Measurements from ENCODE around the gene HOXD13. TPM values are rescaled to one million over a fixed set of nuclear protein-coding genes. Genes with fewer than 3 reads are reported as not detected.

HOXD13 gene
- total RNA-seq, 1 experiment from 2014 or later: not detected

DNA sequence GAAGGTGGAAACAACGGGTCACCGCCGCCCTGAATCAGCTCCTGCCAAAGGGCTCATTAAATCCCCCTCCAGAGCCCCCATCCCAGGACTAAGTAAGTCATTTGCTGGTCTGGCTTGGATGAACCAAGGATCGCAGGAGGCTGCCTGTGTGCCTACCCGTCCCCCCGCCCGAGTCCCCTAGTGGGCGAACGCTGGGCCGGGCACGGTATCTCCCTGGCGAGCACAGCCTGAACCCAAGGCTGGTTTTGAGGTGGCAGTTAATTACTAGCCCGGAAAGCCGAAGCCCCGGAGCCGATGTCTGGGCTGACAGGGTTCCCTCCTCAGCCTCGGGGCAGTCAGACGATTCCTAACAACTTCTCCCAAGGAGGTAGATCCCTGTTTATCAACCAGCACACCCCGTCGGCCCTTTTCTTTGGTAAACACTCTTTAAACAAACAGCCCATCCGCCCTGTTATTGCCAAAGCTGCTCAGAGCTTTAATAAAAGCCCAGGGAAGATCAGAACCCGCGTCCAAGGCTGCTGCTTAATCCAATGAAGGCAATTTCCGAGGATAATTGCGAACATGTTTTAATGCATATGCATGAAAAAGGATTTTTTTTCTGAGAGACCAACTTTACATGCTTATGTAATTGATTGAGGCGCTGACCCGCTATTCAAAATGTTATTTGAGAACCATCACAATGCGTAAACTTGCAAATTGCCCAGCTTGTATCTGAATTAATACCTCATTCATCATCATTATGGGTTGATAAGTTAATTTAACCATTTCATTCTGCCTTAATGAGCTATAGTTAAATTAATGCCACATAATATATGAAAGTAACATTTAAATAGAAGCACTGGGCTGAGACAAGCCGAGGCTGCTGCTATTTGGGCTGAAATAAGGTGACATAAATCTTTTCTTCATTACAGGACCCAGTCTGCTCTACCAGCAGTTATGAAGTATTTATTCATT is 19.3 kb upstream of the HOXD13 start:
- no peak overlapping the region for H3K27ac Mint-ChIP-seq (ENCODE audit: unreplicated experiment)
- peaks cover 8% of the 10 kb centered on the region for H3K4me1 Mint-ChIP-seq (ENCODE audit: low read depth, unreplicated experiment)
- H3K9me3 Mint-ChIP-seq (ENCODE audit: low read depth, unreplicated experiment): peaks cover 3% of the 10 kb centered on the region
- TF ChIP-seq CTCF (IDR thresholded peaks at IDR 0.05; ENCODE audit: unreplicated experiment): no peak
- intact Hi-C loops (cut with micrococcal nuclease; ENCODE audit: unreplicated experiment): loop anchor here (10.0 kb wide), 1 partner anchor 108 kb away; no protein-coding TSS in a partner anchor
- no peak overlapping the region for H3K4me3 Mint-ChIP-seq (ENCODE audit: low read depth, unreplicated experiment)
- no peak for DNase-seq
- BruUV-seq (replicated peaks): no TSS peak
- no peaks in the 10 kb centered on the region for H3K36me3 Mint-ChIP-seq (ENCODE audit: insufficient read depth, unreplicated experiment)
- CTCF ChIA-PET: no interaction called here
- peaks cover 24% of the 10 kb centered on the region for H3K27me3 Mint-ChIP-seq (ENCODE audit: unreplicated experiment)

- Mint-ChIP-seq H3K9me3 (ENCODE audit: low read depth, unreplicated experiment) (no peaks in the 10 kb centered on the region), H3K4me1 (ENCODE audit: low read depth, unreplicated experiment) (peaks cover 8% of the 10 kb centered on the region), H3K4me3 (ENCODE audit: low read depth, unreplicated experiment) (no peak overlapping the region), H3K27ac (ENCODE audit: unreplicated experiment) (no peak overlapping the region), H3K27me3 (ENCODE audit: unreplicated experiment) (peaks cover 42% of the 10 kb centered on the region), H3K36me3 (ENCODE audit: insufficient read depth, unreplicated experiment) (peaks cover 8% of the 10 kb centered on the region)
- DNase-seq: no peak
- TF ChIP-seq CTCF (IDR thresholded peaks at IDR 0.05; ENCODE audit: unreplicated experiment): no peak
- intact Hi-C loops (cut with micrococcal nuclease; ENCODE audit: unreplicated experiment): loop anchor here (10.0 kb wide), 1 partner anchor 110 kb away; no protein-coding TSS in a partner anchor
- no TSS peak for BruUV-seq (replicated peaks)
- CTCF ChIA-PET: no interaction called here
These were observed 17.5 kb upstream of the HOXD13 start for GRCh38 chr2:176074919-176075425.

DNA sequence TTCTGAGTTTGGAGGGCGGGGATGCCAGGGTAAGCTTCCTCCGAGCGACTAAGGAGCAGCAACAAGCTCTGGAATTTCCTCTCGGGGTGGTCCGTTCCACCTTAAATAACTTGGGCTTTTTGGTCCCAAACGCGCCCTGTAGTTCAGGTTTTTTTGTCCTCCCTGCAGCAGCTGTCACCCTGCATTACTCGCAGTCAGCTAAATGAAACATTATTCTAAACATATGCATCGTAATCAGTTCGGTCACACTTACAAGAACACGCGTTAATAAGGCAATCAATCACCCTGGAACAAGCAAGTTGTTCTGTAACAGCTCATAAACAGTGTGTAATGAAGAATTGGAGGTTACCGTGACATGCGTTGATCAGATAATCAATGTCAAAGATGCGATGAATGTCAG is 17.0 kb upstream of the HOXD13 start:
- no peak for TF ChIP-seq CTCF (IDR thresholded peaks at IDR 0.05; ENCODE audit: unreplicated experiment)
- DNase-seq: no peak
- H3K4me1 Mint-ChIP-seq (ENCODE audit: low read depth, unreplicated experiment): peaks cover 8% of the 10 kb centered on the region
- no peak overlapping the region for H3K4me3 Mint-ChIP-seq (ENCODE audit: low read depth, unreplicated experiment)
- H3K36me3 Mint-ChIP-seq (ENCODE audit: insufficient read depth, unreplicated experiment): peaks cover 13% of the 10 kb centered on the region
- H3K27me3 Mint-ChIP-seq (ENCODE audit: unreplicated experiment): peaks cover 44% of the 10 kb centered on the region
- no peak overlapping the region for H3K27ac Mint-ChIP-seq (ENCODE audit: unreplicated experiment)
- H3K9me3 Mint-ChIP-seq (ENCODE audit: low read depth, unreplicated experiment): no peaks in the 10 kb centered on the region
- CTCF ChIA-PET: no interaction called here
- intact Hi-C loops (cut with micrococcal nuclease; ENCODE audit: unreplicated experiment): loop anchor here (10.0 kb wide), 1 partner anchor 111 kb away; no protein-coding TSS in a partner anchor
- BruUV-seq (replicated peaks): no TSS peak

GRCh38 chr2:176076063-176076462 is 16.5 kb upstream of the HOXD13 start:
- no peak for TF ChIP-seq CTCF (IDR thresholded peaks at IDR 0.05; ENCODE audit: unreplicated experiment)
- Mint-ChIP-seq H3K36me3 (ENCODE audit: insufficient read depth, unreplicated experiment) (peaks cover 15% of the 10 kb centered on the region), H3K4me3 (ENCODE audit: low read depth, unreplicated experiment) (no peak overlapping the region), H3K27me3 (ENCODE audit: unreplicated experiment) (peaks cover 44% of the 10 kb centered on the region), H3K4me1 (ENCODE audit: low read depth, unreplicated experiment) (peaks cover 8% of the 10 kb centered on the region), H3K9me3 (ENCODE audit: low read depth, unreplicated experiment) (no peaks in the 10 kb centered on the region), H3K27ac (ENCODE audit: unreplicated experiment) (no peak overlapping the region)
- intact Hi-C loops (cut with micrococcal nuclease; ENCODE audit: unreplicated experiment): loop anchor here (10.0 kb wide), 1 partner anchor 111 kb away; no protein-coding TSS in a partner anchor
- DNase-seq: no peak
- BruUV-seq (replicated peaks): no TSS peak
- CTCF ChIA-PET: no interaction called here
